HL-60 (cell line): Measurements from ENCODE around the gene RBX1.

Experiments
- DNase-seq, 2 experiments: peaks; one replicate each; pipeline ENCODE4 v3.0.0-alpha.2; 2010 to 2020; ENCODE audit warnings: low read depth in 1 of 2, low spot score in 1 of 2
- H3K27ac ChIP-seq: fragments of 250-450 bp; sonication (Bioruptor Pico); replicated peaks from 2 replicates; pipeline ENCODE4 v1.5.1; 2020; ENCODE audit warnings: mild to moderate bottlenecking, moderate library complexity
- H3K27me3 ChIP-seq: fragments of 250-450 bp; sonication (Bioruptor Pico); 2 replicates; pipeline ENCODE4 v1.5.1; 2021; ENCODE audit warnings: mild to moderate bottlenecking, moderate library complexity; ENCODE audit not compliant: insufficient read depth, poor library complexity, severe bottlenecking
- H3K4me3 ChIP-seq: replicated peaks from 2 replicates; pipeline ENCODE4 v1.5.1; 2011; ENCODE audit warnings: mild to moderate bottlenecking, control low read depth, low read length; ENCODE audit not compliant: insufficient read depth
- CTCF ChIP-seq: IDR thresholded peaks from one replicate; pipeline ENCODE4 v1.5.1; 2011; ENCODE audit warnings: low read length, control low read depth, inconsistent platforms; ENCODE audit not compliant: insufficient read depth
- GABPA ChIP-seq: IDR thresholded peaks from 2 replicates; pipeline ENCODE4 v1.6.1; 2012; ENCODE audit warnings: low read depth
- POLR2AphosphoS5 ChIP-seq: IDR thresholded peaks from 2 replicates; pipeline ENCODE4 v1.6.1; 2012; ENCODE audit warnings: low read depth
- REST ChIP-seq: IDR thresholded peaks from 2 replicates; pipeline ENCODE4 v1.6.1; 2012; ENCODE audit warnings: low read depth; ENCODE audit not compliant: insufficient replicate concordance
- SPI1 ChIP-seq: IDR thresholded peaks from 2 replicates; pipeline ENCODE4 v1.6.1; 2012; ENCODE audit warnings: low read depth, mild to moderate bottlenecking, borderline replicate concordance

RBX1 gene

GRCh38 chr22:40973144-40973543 is 22.0 kb downstream of the RBX1 start:
- no peak overlapping the region for H3K4me3 ChIP-seq
- H3K27ac ChIP-seq: no peak overlapping the region
- no peak for DNase-seq
- H3K27me3 ChIP-seq: no peaks in the 10 kb centered on the region
- peak; percentile 26; the same call in 1 of the 2 replicates for TF ChIP-seq POLR2AphosphoS5
- TF ChIP-seq SPI1: no peak

- TF ChIP-seq GABPA: no peak
- TF ChIP-seq POLR2AphosphoS5: no peak
- TF ChIP-seq SPI1: no peak
- no peak for TF ChIP-seq REST
- TF ChIP-seq CTCF: no peak
- H3K27ac ChIP-seq: no peak overlapping the region
- no peaks in the 10 kb centered on the region for H3K27me3 ChIP-seq
- no peak for DNase-seq
- no peak overlapping the region for H3K4me3 ChIP-seq
Measured at GRCh38 chr22:40975366-40975765, 24.2 kb downstream of the RBX1 start.

GRCh38 chr22:40976866-40977700 is 25.9 kb downstream of the RBX1 start:
- no peak for DNase-seq
- Histone ChIP-seq H3K27me3 (no peaks in the 10 kb centered on the region), H3K4me3 (no peak overlapping the region), H3K27ac (no peak overlapping the region)
- TF ChIP-seq REST: no peak
- no peak for TF ChIP-seq SPI1
- no peak for TF ChIP-seq CTCF
- TF ChIP-seq POLR2AphosphoS5: no peak
- no peak for TF ChIP-seq GABPA

GRCh38 chr22:40979198-40979597 is 28.0 kb downstream of the RBX1 start:
- no peak for TF ChIP-seq CTCF
- TF ChIP-seq GABPA: no peak
- TF ChIP-seq POLR2AphosphoS5: no peak
- TF ChIP-seq SPI1: no peak
- TF ChIP-seq REST: no peak
- DNase-seq: no peak
- Histone ChIP-seq H3K27me3 (no peaks in the 10 kb centered on the region), H3K4me3 (no peak overlapping the region), H3K27ac (no peak overlapping the region)
